Lower leg skin (tissue), 3 donors: Measurements from ENCODE around the gene PRR20D.
"Not testable (repeated sequence)": the region's sequence is repeated elsewhere in the genome, so short reads cannot be mapped to it uniquely, and the experiment has no call there.

ENCODE experiments used
- POLR2A ChIP-seq, 2 donors: fragments of 450-650 bp; IDR thresholded peaks; one replicate each; pipeline ENCODE4 v1.6.1; 2016 to 2017; ENCODE audit warnings: antibody characterized with exemption in 2 of 2, mild to moderate bottlenecking in 1 of 2, moderate library complexity in 1 of 2
- TF ChIP-seq, protein P1 (sequence below), 3 donors: fragments of 450-650 bp; IDR thresholded peaks; one replicate each; pipeline ENCODE4 v1.5.1; 2016; ENCODE audit warnings: antibody characterized with exemption in 3 of 3, mild to moderate bottlenecking in 3 of 3, moderate library complexity in 2 of 3

DNA sequence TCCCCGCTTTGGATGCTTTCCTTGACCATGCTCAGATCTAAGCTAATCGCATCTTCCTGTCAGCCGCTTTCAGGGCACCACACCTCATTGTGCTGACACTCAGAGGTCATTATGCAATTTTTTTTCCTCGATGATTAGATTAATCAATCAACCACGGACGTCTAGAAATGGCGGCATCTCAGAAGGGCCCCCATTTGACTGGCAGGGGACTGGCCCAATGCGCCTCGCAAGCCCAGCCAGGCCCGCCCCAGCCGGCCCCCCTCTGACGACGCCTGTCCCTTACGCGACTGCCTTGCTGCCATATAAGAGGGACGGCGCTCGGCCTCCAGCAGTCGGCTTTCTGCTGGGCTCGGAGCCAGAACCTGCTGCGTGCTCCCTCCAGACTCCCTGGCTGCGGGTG lies at the start of gene PRR20D:
- not testable (repeated sequence) for TF ChIP-seq POLR2A (IDR thresholded peaks at IDR 0.05)
- TF ChIP-seq, protein P1, sequence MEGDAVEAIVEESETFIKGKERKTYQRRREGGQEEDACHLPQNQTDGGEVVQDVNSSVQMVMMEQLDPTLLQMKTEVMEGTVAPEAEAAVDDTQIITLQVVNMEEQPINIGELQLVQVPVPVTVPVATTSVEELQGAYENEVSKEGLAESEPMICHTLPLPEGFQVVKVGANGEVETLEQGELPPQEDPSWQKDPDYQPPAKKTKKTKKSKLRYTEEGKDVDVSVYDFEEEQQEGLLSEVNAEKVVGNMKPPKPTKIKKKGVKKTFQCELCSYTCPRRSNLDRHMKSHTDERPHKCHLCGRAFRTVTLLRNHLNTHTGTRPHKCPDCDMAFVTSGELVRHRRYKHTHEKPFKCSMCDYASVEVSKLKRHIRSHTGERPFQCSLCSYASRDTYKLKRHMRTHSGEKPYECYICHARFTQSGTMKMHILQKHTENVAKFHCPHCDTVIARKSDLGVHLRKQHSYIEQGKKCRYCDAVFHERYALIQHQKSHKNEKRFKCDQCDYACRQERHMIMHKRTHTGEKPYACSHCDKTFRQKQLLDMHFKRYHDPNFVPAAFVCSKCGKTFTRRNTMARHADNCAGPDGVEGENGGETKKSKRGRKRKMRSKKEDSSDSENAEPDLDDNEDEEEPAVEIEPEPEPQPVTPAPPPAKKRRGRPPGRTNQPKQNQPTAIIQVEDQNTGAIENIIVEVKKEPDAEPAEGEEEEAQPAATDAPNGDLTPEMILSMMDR (IDR thresholded peaks at IDR 0.05), result not testable (repeated sequence)
